ENCODE measurements around the gene CHSY1.

- TF ChIP-seq SIN3A (IDR thresholded peaks at IDR 0.05; ENCODE audit: low read depth, low read length), result no peak
- TF ChIP-seq POLR2A (IDR thresholded peaks at IDR 0.05; ENCODE audit: low read depth, low read length), result no peak
- no peak for TF ChIP-seq CTCF (IDR thresholded peaks at IDR 0.05 in 2 of 3, conservative IDR thresholded peaks at IDR 0.05 in 1 of 3; ENCODE audit: control insufficient read depth in 2 of 3, extremely low read depth in 1 of 3, insufficient read depth in 1 of 3, low read depth in 3 of 3, low read length in 3 of 3)
- TF ChIP-seq MXI1 (IDR thresholded peaks at IDR 0.05; ENCODE audit: low read depth, low read length), result no peak
- TF ChIP-seq SP1 (IDR thresholded peaks at IDR 0.05; ENCODE audit: low read depth, low read length), result no peak
- no peak for TF ChIP-seq MYC (IDR thresholded peaks at IDR 0.05; ENCODE audit: insufficient read depth, insufficient read length, insufficient replicate concordance, low read length, severe bottlenecking)
- TF ChIP-seq TAF1 (IDR thresholded peaks at IDR 0.05; ENCODE audit: borderline replicate concordance, low read depth, low read length), result no peak
- TF ChIP-seq ZBED1 (IDR thresholded peaks at IDR 0.05; ENCODE audit: borderline replicate concordance), result no peak
- no peak for TF ChIP-seq GABPA (IDR thresholded peaks at IDR 0.05; ENCODE audit: low read depth)
- TF ChIP-seq ETV6 (conservative IDR thresholded peaks at IDR 0.05 in 1 of 2, IDR thresholded peaks at IDR 0.05 in 1 of 2; ENCODE audit: borderline replicate concordance in 1 of 2, low read depth in 1 of 2), result no peak
- no peak for TF ChIP-seq MAX (IDR thresholded peaks at IDR 0.05; ENCODE audit: low read depth, low read length)
- TF ChIP-seq RAD21 (IDR thresholded peaks at IDR 0.05; ENCODE audit: insufficient read depth, low read depth, low read length), result no peak
- TF ChIP-seq ZZZ3 (IDR thresholded peaks at IDR 0.05; ENCODE audit: control insufficient read depth, insufficient read length, low read depth), result no peak
- TF ChIP-seq NFIC (IDR thresholded peaks at IDR 0.05; ENCODE audit: low read depth, low read length), result no peak
These were observed 28.2 kb upstream of the CHSY1 start for GRCh38 chr15:101280007-101280406.

All from GM12878 (cell line).